HCT116 (cell line): ENCODE measurements around the gene PLA2G5. TPM values are rescaled to one million over a fixed set of nuclear protein-coding genes. Genes with fewer than 3 reads are reported as not detected.
A peak's percentile ranks its signal among the peaks of the same experiment; 100 is the strongest.

Experiments used
- ATAC-seq: fragments of 200-7000 bp; cut with Tn5 transposase; 2 replicates; pipeline ENCODE4 v1.9.1; 2020; ENCODE audit warnings: mild to moderate bottlenecking, moderate library complexity
- BruUV-seq: library from RNA; stranded (reverse); fragments of 400-500 nt; replicated peaks from 2 replicates; lab custom pipeline; 2021; lab: Mats Ljungman, UMichigan
- CTCF ChIA-PET: fragments of 300-600 bp; sonication (Branson Sonifier 250); formaldehyde crosslinking; loops from one replicate; lab custom pipeline; 2021; ENCODE audit warnings: antibody characterized with exemption; lab: Charles Lee
- POLR2A ChIA-PET: fragments of 300-600, 350-600 bp; sonication (Branson Sonifier 250); formaldehyde crosslinking; loops from one replicate; lab custom pipeline; 2021; ENCODE audit warnings: antibody characterized with exemption; lab: Charles Lee
- RAD21 ChIA-PET, 2 experiments: fragments of 300-600 bp; sonication (Branson Sonifier 250); formaldehyde crosslinking; loops; one replicate each; lab custom pipeline; 2023; ENCODE audit warnings: low total read pairs in 2 of 2; ENCODE audit not compliant: uncharacterized antibody in 2 of 2, unreplicated experiment in 2 of 2, low non-redundant PET in 1 of 2; lab: Charles Lee
- DNase-seq: peaks from one replicate; pipeline ENCODE4 v3.0.0-alpha.2; 2010; ENCODE audit warnings: low read depth, low spot score
- H2AFZ ChIP-seq: fragments of 200-600 bp; shearing (Covaris generic), sonication (generic); 2 replicates; pipeline ENCODE4 v1.6.1; 2017; ENCODE audit warnings: low read depth, mixed run types, mixed read lengths, antibody characterized with exemption, low read length; ENCODE audit not compliant: poor library complexity, severe bottlenecking
- H3K27ac ChIP-seq: 2 replicates; pipeline ENCODE4 v1.5.1; 2012; ENCODE audit warnings: low read depth, low read length
- H3K27me3 ChIP-seq: fragments of 200-600 bp; sonication (generic); 2 replicates; pipeline ENCODE4 v1.6.1; 2016; ENCODE audit warnings: mixed run types, low read length, mixed read lengths; ENCODE audit not compliant: insufficient read depth
- H3K36me3 ChIP-seq, 2 experiments: fragments of 200-500 bp in 1 of 2; fragments of 200-600 bp in 1 of 2; sonication (Bioruptor generic) in 1 of 2; sonication (generic) in 1 of 2; 2 replicates each; pipeline versions ENCODE4 v1.5.1 to v1.6.1; 2014 to 2016; ENCODE audit warnings: low read length in 2 of 2, inconsistent platforms in 1 of 2, mixed read lengths in 1 of 2, mixed run types in 1 of 2; ENCODE audit not compliant: insufficient read depth in 2 of 2, control insufficient read depth in 1 of 2
- H3K4me1 ChIP-seq, 2 experiments: fragments of 200-600 bp in 1 of 2; sonication (generic) in 1 of 2; 2 replicates each; pipeline versions ENCODE4 v1.5.1 to v1.6.1; 2012 to 2017; ENCODE audit warnings: low read length in 2 of 2, inconsistent platforms in 1 of 2, mild to moderate bottlenecking in 1 of 2, mixed read lengths in 1 of 2, mixed run types in 1 of 2, moderate library complexity in 1 of 2; ENCODE audit not compliant: insufficient read depth in 2 of 2, control insufficient read depth in 1 of 2
- H3K4me2 ChIP-seq: fragments of 200-600 bp; sonication (generic); 2 replicates; pipeline ENCODE4 v1.6.1; 2017; ENCODE audit warnings: mixed run types, low read length, mixed read lengths
- H3K4me3 ChIP-seq, 2 experiments: fragments of 200-600 bp in 1 of 2; sonication (generic) in 1 of 2; replicated peaks in 1 of 2; 2 replicates each; pipeline ENCODE4 v1.5.1; 2011 to 2016; ENCODE audit warnings: low read length in 2 of 2, control low read depth in 1 of 2, low read depth in 1 of 2, mild to moderate bottlenecking in 1 of 2, mixed read lengths in 1 of 2, mixed run types in 1 of 2
- H3K79me2 ChIP-seq: fragments of 200-600 bp; sonication (generic); 2 replicates; pipeline ENCODE4 v1.6.1; 2017; ENCODE audit warnings: mild to moderate bottlenecking, mixed run types, low read length, moderate library complexity, mixed read lengths; ENCODE audit not compliant: insufficient read depth
- H3K9ac ChIP-seq: fragments of 200-600 bp; sonication (generic); 2 replicates; pipeline ENCODE4 v1.6.1; 2016; ENCODE audit warnings: low read length, mixed read lengths
- H3K9me2 ChIP-seq: fragments of 200-600 bp; sonication (generic), shearing (Covaris generic); 2 replicates; pipeline ENCODE4 v1.6.1; 2017; ENCODE audit warnings: mixed run types, mild to moderate bottlenecking, moderate library complexity; ENCODE audit not compliant: insufficient read depth
- H3K9me3 ChIP-seq, 2 experiments: fragments of 200-500 bp in 1 of 2; fragments of 200-600 bp in 1 of 2; sonication (Bioruptor generic) in 1 of 2; sonication (generic) in 1 of 2; 2 replicates each; pipeline ENCODE4 v1.6.1; 2014 to 2017; ENCODE audit warnings: low read length in 2 of 2, mixed read lengths in 2 of 2, inconsistent platforms in 1 of 2, low read depth in 1 of 2, mild to moderate bottlenecking in 1 of 2, mixed run types in 1 of 2, moderate library complexity in 1 of 2; ENCODE audit not compliant: control insufficient read depth in 1 of 2, insufficient read depth in 1 of 2
- H4K20me1 ChIP-seq: fragments of 200-600 bp; sonication (generic), shearing (Covaris generic); 2 replicates; pipeline ENCODE4 v1.6.1; 2017; ENCODE audit warnings: mixed run types, mild to moderate bottlenecking, moderate library complexity; ENCODE audit not compliant: insufficient read depth
- ATF3 ChIP-seq: IDR thresholded peaks from 2 replicates; pipeline ENCODE4 v1.6.1; 2012
- CEBPB ChIP-seq: IDR thresholded peaks from 2 replicates; pipeline ENCODE4 v1.6.1; 2012; ENCODE audit warnings: low read depth
- CTCF ChIP-seq, 3 experiments: fragments of 200-600 bp in 1 of 3; sonication (generic) in 1 of 3; IDR thresholded peaks in 2 of 3; conservative IDR thresholded peaks in 1 of 3; 2 replicates each; pipeline ENCODE4 v1.5.1; 2012 to 2017; ENCODE audit warnings: low read depth in 2 of 3, low read length in 2 of 3, antibody characterized with exemption in 1 of 3, borderline replicate concordance in 1 of 3, control low read depth in 1 of 3, mild to moderate bottlenecking in 1 of 3, mixed read lengths in 1 of 3, mixed run types in 1 of 3, moderate library complexity in 1 of 3; ENCODE audit not compliant: insufficient read depth in 1 of 3
- MAX ChIP-seq: IDR thresholded peaks from 2 replicates; pipeline ENCODE4 v1.6.1; 2012
- POLR2A ChIP-seq: IDR thresholded peaks from 2 replicates; pipeline ENCODE4 v1.7.0; 2011; ENCODE audit warnings: borderline replicate concordance; ENCODE audit not compliant: insufficient read depth, insufficient read length; ENCODE audit errors: extremely low read depth
- SIN3A ChIP-seq: IDR thresholded peaks from 2 replicates; pipeline ENCODE4 v1.6.1; 2012; ENCODE audit warnings: low read depth
- ZBTB33 ChIP-seq: IDR thresholded peaks from 2 replicates; pipeline ENCODE4 v1.6.1; 2011; ENCODE audit warnings: mild to moderate bottlenecking, low read length, moderate library complexity; ENCODE audit not compliant: insufficient replicate concordance; ENCODE audit errors: extremely low read depth
- ZFX ChIP-seq: fragments of 450-650 bp; IDR thresholded peaks from 2 replicates; pipeline ENCODE4 v1.6.1; 2017
- intact Hi-C: fragments of 100-400 bp; cut with micrococcal nuclease; formaldehyde crosslinking; loops from 2 replicates; pipeline ENCODE4 v1.10.0; 2022
- total RNA-seq: library from RNA; stranded (reverse); gene quantifications from one replicate; pipeline ENCODE4 v1.2.1, GENCODE V29; 2021; ENCODE audit not compliant: unreplicated experiment

Gene PLA2G5
- total RNA-seq, 1 experiment from 2014 or later: not detected

- no TSS peak for BruUV-seq
- Histone ChIP-seq H3K36me3 (no peaks in the 10 kb centered on the region), H3K9ac (no peak overlapping the region), H2AFZ (no peak overlapping the region), H3K4me1 (peaks cover 0 to 25% of the 10 kb centered on the region in 2 experiments; a peak in 2 of 4 replicates), H4K20me1 (no peaks in the 10 kb centered on the region), H3K4me2 (peak overlapping the region; percentile 36), H3K79me2 (no peaks in the 10 kb centered on the region), H3K27ac (no peak overlapping the region), H3K9me3 (no peaks in the 10 kb centered on the region), H3K27me3 (no peaks in the 10 kb centered on the region), H3K4me3 (no peak overlapping the region), H3K9me2 (no peaks in the 10 kb centered on the region)
- TF ChIP-seq SIN3A (no peak), MAX (no peak), ATF3 (no peak), CTCF (IDR thresholded peaks at IDR 0.05 in 2 of 3, conservative IDR thresholded peaks at IDR 0.05 in 1 of 3; ENCODE audit: borderline replicate concordance in 1 of 3, insufficient read depth in 1 of 3, low read depth in 2 of 3, low read length in 2 of 3) (no peak), POLR2A (no peak), ZBTB33 (no peak), CEBPB (no peak), ZFX (no peak)
- no peak for DNase-seq
- ChIA-PET CTCF (no interaction called here), RAD21 (no interaction called here), POLR2A (no interaction called here)
- ATAC-seq: peak; percentile 46; the same call in 1 of the 2 replicates
- intact Hi-C loops: no loop called here
Observed at GRCh38 chr1:20112279-20113000, 42.4 kb downstream of the PLA2G5 start.
